Esophagus (tissue), 2 donors: ENCODE data around the gene KLK2. TPM values are rescaled to one million over a fixed set of nuclear protein-coding genes. Genes with fewer than 3 reads are reported as not detected.
"Not testable (repeated sequence)": the region's sequence is repeated elsewhere in the genome, so short reads cannot be mapped to it uniquely, and the experiment has no call there.

Source experiments
- H3K27ac ChIP-seq, 2 donors: one replicate each; pipeline ENCODE4 v1.5.1; 2013; ENCODE audit warnings: low read depth in 2 of 2, mild to moderate bottlenecking in 2 of 2, inconsistent platforms in 1 of 2, low read length in 1 of 2, moderate library complexity in 1 of 2
- H3K27me3 ChIP-seq, 2 donors: one replicate each; pipeline ENCODE4 v1.6.1; 2013; ENCODE audit warnings: low read length in 2 of 2, control low read depth in 1 of 2, mild to moderate bottlenecking in 1 of 2; ENCODE audit not compliant: insufficient read depth in 2 of 2, control insufficient read depth in 1 of 2
- H3K36me3 ChIP-seq, 2 donors: one replicate each; pipeline ENCODE4 v1.6.1; 2013; ENCODE audit warnings: low read length in 1 of 2; ENCODE audit not compliant: control insufficient read depth in 2 of 2, insufficient read depth in 2 of 2
- H3K4me1 ChIP-seq, 2 donors: one replicate each; pipeline ENCODE4 v1.6.1; 2013; ENCODE audit warnings: low read length in 1 of 2; ENCODE audit not compliant: control insufficient read depth in 2 of 2, insufficient read depth in 2 of 2
- H3K4me3 ChIP-seq, 2 donors: one replicate each; pipeline ENCODE4 v1.5.1; 2013; ENCODE audit warnings: low read length in 2 of 2, mild to moderate bottlenecking in 2 of 2, low read depth in 1 of 2, moderate library complexity in 1 of 2
- H3K9me3 ChIP-seq, 2 donors: one replicate each; pipeline ENCODE4 v1.6.1; 2013; ENCODE audit warnings: mild to moderate bottlenecking in 2 of 2, low read depth in 1 of 2, low read length in 1 of 2, moderate library complexity in 1 of 2; ENCODE audit not compliant: control insufficient read depth in 2 of 2, insufficient read depth in 1 of 2
- WGBS, 2 donors: extraction: QIAGEN DNeasy Blood & Tissue Kit; methylation state at CpG; one replicate each; pipeline ENCODE4 v1.1.7; 2013; 5-methylcytosine and 5-hydroxymethylcytosine counted together
- polyA plus RNA-seq, 2 donors: library from polyadenylated mRNA; stranded (reverse); fragments of 200-250 nt; gene quantifications; one replicate each; pipeline ENCODE4 v1.2.3, GENCODE V29; 2013
- donor health status: healthy with polysubstance abuse.
- donor health status: Bipolar disorder and iron deficiency.

Gene KLK2
- polyA plus RNA-seq, 2 donors = not detected

DNA sequence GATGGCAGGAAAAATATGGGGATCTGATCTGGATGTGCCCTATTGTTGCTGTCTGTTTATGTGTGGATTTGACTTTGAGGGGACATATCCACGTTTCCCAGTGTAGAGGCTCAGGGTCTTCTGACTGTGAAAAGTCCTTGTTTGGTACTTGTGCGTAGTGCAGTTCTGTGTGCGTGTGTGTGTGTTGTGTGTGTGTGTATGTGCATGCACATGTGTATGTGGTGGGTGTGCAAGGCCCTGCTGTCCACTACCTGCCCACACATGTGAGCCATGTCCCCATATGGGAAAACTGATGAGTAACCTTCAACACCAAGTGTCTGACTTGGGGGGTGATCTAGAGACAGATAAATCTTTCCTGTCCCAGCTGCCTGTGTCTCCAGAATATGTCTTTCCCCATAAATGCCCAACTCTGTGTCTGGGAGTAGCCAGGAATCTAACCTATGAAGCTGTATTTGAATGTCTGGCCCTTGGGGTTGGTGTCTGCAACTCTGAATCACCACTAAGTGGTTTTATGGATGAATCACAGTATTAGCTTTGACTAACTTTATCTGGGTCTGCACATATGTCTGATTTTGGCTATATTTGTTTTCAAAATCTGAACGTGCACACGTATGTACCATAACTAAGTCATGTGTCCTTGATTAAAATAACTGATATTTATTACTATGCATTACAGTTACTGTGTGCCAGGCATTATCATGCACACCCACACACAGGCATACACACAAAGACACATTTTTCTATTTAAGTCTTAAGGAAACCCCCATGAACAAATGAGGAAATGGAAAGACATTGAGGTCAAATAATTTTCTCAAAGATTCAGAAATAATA lies 17.4 kb downstream of the KLK2 start:
- 59 to 66% methylated on average over 5 of the region's 5 CpGs for WGBS, 2 donors

DNA sequence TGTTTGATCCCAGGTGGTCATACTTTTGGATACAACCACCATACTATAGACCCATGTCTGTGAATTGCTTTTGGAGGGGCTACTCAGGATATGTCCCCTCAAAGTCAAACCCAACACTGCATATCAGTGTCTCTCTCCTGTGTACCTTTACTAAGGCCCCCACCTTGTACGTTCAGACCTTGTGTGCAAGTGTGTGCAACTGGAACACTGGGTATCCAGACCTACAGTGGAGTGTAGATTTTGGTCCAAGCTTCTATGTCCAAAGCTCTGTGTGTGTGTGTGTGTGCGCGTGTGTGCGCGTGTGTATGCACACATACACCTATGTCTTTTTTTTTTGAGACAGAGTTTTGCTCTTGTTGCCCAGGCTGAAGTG lies 18.0 kb downstream of the KLK2 start:
- no peaks in the 10 kb centered on the region for H3K4me1 ChIP-seq
- peaks cover 0 to 3% of the 10 kb centered on the region in 2 donors for H3K27me3 ChIP-seq
- no peak overlapping the region for H3K4me3 ChIP-seq
- 85 to 91% methylated on average over 5 of the region's 5 CpGs for WGBS, 2 donors
- H3K36me3 ChIP-seq = no peaks in the 10 kb centered on the region
- H3K9me3 ChIP-seq = peaks cover 0 to 2% of the 10 kb centered on the region in 2 donors
- no peak overlapping the region for H3K27ac ChIP-seq

More for the DNA sequence above, 17.4 kb downstream of the KLK2 start:
- H3K9me3 ChIP-seq = peaks cover 0 to 2% of the 10 kb centered on the region in 2 donors
- H3K27ac ChIP-seq = no peak overlapping the region
- H3K36me3 ChIP-seq = no peaks in the 10 kb centered on the region
- H3K4me3 ChIP-seq = no peak overlapping the region
- peaks cover 0 to 3% of the 10 kb centered on the region in 2 donors for H3K27me3 ChIP-seq
- H3K4me1 ChIP-seq = no peaks in the 10 kb centered on the region

DNA sequence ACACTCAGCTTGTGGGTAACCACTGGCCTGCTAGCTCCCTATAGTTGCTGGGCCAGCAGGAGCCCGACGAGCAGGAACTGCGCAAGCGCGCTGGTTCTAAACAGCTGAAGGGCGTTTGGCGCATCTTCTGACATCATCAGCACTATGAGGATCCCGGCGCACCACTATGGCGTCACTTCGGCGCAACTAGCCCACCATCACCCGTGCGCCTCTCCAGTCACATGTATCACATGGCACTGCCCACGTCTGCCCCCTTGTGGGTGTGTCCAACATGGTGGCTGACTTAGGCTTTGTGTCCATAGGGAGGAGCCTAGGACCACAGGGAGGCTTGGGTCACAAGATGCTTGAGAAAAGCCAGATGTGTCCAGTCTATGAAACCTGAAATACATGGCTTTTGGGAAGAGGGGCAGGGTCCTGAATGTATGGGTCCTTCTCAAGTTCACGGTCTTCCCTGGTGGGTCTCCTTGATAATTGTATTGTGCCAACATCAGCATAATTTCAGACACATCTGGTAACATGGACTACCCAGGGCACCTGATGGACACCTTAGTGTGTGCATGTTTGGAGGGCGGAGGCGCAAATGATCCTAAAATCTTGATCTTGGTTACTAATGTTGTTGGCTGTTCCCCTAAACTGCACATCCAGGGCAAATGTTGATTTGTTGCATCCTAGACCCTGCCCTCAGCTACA lies 20.0 kb downstream of the KLK2 start:
- no peak overlapping the region for H3K4me3 ChIP-seq
- no peaks in the 10 kb centered on the region for H3K4me1 ChIP-seq
- WGBS, 2 donors = 90 to 92% methylated on average over 18 of the region's 18 CpGs
- H3K36me3 ChIP-seq = no peaks in the 10 kb centered on the region
- H3K9me3 ChIP-seq = peaks cover 0 to 2% of the 10 kb centered on the region in 2 donors
- no peak overlapping the region for H3K27ac ChIP-seq
- H3K27me3 ChIP-seq = peaks cover 0 to 3% of the 10 kb centered on the region in 2 donors

DNA sequence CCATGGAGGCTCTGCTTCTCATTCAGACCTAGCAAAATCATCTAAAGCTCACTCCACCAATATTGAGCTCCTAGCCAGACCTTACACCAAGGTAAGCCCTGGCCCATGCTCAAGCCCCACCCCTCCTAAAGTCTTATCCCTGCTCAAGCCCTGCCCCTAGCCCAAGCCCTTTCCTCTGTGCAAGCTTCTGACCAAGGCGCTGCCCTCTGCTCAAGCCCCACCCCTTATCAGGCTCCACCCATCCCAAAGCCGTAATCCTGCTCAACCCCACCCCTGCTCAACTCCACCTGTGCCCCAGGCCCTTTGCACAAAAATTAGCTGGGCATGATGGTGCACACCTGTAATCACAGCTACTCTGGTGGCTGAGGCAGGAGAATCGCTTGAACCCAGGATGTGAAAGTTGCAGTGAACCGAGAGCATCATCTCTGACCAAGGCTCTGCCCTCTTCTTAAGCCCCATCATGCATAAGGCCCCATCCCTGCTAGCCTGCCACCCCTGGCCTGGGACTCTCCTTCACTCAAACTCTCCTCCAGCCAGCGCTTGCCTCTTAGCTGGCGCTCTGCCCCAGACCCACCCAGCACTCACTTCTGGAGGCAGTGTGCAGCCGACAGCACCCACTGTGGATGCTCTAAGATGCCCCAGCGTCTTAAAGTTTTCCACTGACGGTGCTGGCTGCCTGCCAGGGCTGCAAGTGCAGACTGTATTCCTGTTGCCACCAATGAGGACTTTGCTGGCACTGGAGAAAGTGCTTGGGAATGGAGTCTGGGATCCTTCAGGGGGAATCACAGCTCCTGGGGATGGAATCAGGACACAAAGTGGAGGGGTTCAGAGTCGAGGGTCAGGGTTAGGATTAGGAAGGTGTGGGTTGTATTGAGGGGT lies 21.5 kb downstream of the KLK2 start:
- Histone ChIP-seq H3K36me3 (no peaks in the 10 kb centered on the region), H3K9me3 (peaks cover 0 to 2% of the 10 kb centered on the region in 2 donors), H3K27me3 (peaks cover 0 to 3% of the 10 kb centered on the region in 2 donors), H3K4me1 (no peaks in the 10 kb centered on the region), H3K27ac (no peak overlapping the region), H3K4me3 (no peak overlapping the region)
- WGBS, 2 donors = 58 to 60% methylated on average over 10 of the region's 10 CpGs

DNA sequence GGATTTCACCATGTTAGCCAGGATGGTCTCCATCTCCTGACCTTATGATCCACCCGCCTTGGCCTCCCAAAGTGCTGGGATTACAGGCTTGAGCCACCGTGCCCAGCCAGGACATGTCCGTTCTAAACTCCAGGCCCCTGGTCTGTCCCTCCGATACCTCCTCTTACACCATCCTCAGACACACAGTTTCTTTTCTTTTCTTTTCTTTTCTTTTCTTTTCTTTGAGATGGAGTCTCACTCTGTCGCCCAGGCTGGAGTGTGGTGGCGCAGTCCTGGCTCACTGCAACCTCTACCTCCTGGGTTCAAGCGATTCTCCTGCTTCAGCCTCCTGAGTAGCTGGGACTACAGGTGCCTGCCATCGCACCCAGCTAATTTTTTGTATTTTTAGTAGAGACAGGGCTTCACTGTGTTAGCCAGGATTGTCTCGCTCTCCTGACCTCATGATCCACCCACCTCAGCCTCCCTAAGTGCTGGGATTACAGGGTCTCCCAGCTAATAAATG lies 22.9 kb downstream of the KLK2 start:
- not testable (repeated sequence) for H3K4me3 ChIP-seq, H3K9me3 ChIP-seq, H3K27me3 ChIP-seq, H3K4me1 ChIP-seq, H3K27ac ChIP-seq, H3K36me3 ChIP-seq
- WGBS, 2 donors = 86 to 90% methylated on average over 9 of the region's 9 CpGs

DNA sequence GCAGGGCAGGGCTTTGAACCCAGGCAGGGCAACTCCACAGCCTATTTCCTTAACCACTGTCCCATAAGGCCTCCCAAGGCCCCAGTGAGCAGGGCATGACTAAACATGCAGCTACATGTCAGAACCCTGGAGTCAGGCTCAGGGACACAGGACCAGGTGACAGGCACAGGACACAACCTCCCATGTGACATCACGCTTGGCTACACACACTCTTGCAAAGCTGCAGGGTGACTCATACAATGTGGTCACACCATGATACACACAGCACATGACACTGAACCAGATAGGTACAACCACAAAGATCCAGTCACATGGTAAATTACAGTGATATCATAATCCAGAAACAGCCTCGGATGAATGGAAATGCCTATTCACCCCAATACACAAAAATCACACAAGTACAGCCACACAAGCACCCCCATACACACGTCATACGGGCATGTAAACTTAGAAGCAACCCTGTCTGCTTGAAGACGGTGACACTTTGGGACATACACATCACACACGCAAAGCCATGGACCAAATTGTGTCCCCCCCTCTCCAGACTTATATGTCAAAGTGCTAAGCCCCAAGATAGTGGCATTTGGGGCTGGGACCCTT lies 23.5 kb downstream of the KLK2 start:
- Histone ChIP-seq H3K36me3 (no peaks in the 10 kb centered on the region), H3K4me1 (no peaks in the 10 kb centered on the region), H3K9me3 (peaks cover 0 to 2% of the 10 kb centered on the region in 2 donors), H3K27me3 (peaks cover 0 to 3% of the 10 kb centered on the region in 2 donors), H3K27ac (no peak overlapping the region), H3K4me3 (no peak overlapping the region)
- 56 to 61% methylated on average over 6 of the region's 6 CpGs for WGBS, 2 donors

DNA sequence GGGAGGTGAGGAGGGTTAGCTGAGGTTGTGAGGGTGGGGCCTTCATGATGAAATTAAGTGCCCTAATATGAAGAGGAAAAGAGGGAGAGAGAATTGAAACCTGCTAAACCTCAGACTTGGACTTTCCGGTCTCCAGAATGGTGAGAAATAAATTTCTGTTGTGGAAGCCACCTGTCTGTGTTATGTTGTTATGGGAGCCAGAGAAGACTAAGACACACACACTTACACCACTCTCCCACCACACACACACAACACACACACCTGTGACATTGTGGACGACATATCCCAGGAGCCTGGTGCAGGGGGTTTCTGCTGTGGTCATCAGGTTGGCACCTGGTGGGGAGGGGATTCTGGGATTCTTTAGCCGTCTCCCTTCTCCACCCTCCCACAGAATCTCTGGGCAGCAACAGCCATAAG lies 24.0 kb downstream of the KLK2 start:
- no peak overlapping the region for H3K4me3 ChIP-seq
- no peak overlapping the region for H3K27ac ChIP-seq
- no peaks in the 10 kb centered on the region for H3K36me3 ChIP-seq
- WGBS, 2 donors = 55 to 70% methylated on average over 3 of the region's 3 CpGs
- H3K4me1 ChIP-seq = no peaks in the 10 kb centered on the region
- peaks cover 0 to 2% of the 10 kb centered on the region in 2 donors for H3K9me3 ChIP-seq
- peaks cover 0 to 3% of the 10 kb centered on the region in 2 donors for H3K27me3 ChIP-seq

DNA sequence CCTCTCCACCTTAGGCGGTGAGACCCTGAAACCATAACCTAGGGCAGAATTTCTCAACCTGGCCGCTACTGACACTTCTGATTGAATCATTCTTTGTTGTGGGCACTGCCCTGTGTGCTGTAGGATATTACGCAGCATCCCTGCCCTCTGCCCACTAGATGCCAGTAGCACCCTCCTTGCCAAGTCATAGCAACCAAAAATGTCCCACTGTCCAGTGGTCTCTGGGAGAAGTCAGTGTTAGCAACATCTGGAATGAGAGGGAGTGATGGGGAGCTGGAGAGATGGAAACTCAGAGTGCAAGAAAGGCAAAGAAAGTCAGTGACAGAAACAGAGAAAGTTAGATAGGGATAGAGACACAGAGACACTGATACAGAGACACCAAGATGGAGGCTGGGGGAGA lies 24.4 kb downstream of the KLK2 start:
- 64 to 77% methylated on average over 3 of the region's 3 CpGs for WGBS, 2 donors
- Histone ChIP-seq H3K4me3 (no peak overlapping the region), H3K27me3 (peaks cover 0 to under 1% of the 10 kb centered on the region in 2 donors), H3K9me3 (peaks cover 0 to 2% of the 10 kb centered on the region in 2 donors), H3K27ac (no peak overlapping the region), H3K36me3 (no peaks in the 10 kb centered on the region), H3K4me1 (no peaks in the 10 kb centered on the region)

DNA sequence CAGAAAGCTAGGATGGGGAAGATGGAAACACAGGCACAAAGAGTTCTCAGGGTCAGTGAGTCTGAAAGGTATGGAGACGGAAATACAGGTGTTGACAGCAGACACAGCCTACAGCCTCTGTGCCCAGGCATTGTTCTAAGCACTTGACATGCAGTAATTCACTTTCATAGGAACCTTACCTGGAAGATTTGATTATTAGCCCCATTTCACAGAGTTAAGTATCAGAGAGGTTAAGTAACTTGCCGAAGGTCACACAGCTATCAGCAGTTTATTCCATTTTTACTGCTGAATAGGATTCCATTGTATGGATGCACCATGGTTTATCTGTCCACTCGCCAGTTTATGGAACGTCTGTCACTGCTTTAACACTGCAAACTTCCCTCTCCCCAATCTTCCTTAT lies 24.8 kb downstream of the KLK2 start:
- H3K27me3 ChIP-seq = no peaks in the 10 kb centered on the region
- H3K27ac ChIP-seq = no peak overlapping the region
- no peak overlapping the region for H3K4me3 ChIP-seq
- H3K36me3 ChIP-seq = no peaks in the 10 kb centered on the region
- H3K9me3 ChIP-seq = peaks cover 0 to 2% of the 10 kb centered on the region in 2 donors
- H3K4me1 ChIP-seq = no peaks in the 10 kb centered on the region
- 79 to 84% methylated on average over 4 of the region's 4 CpGs for WGBS, 2 donors
